ENCODE data around the gene MED26. TPM values are rescaled to one million over a fixed set of nuclear protein-coding genes. Genes with fewer than 3 reads are reported as not detected.
A peak's percentile ranks its signal among the peaks of the same experiment; 100 is the strongest.

The MED26 gene
- total and polyA plus RNA-seq, 2 of the 13 experiments (the other 11 are each of a cell fraction or from before 2014, with no cell fraction given), result 3.5 to 3.8 TPM

GRCh38 chr19:16621165-16621800 lies 6.7 kb downstream of the MED26 start:
- H2AFZ ChIP-seq (ENCODE audit: low read length), result no peak overlapping the region
- BruUV-seq (replicated peaks), result no TSS peak
- H3K4me3 ChIP-seq (replicated peaks in 1 of 3; ENCODE audit: insufficient read depth in 1 of 3, low read depth in 2 of 3, low read length in 3 of 3), result no peak overlapping the region
- peaks cover 37% of the 10 kb centered on the region for H3K4me1 ChIP-seq (ENCODE audit: insufficient read depth, low read length)
- H3K79me2 ChIP-seq (ENCODE audit: insufficient read depth, low read length), result peaks cover 100% of the 10 kb centered on the region
- TF ChIP-seq FOXO1 (CRISPR knock-in tag; IDR thresholded peaks at IDR 0.05), result no peak
- TF ChIP-seq ZSCAN31 (CRISPR knock-in tag; IDR thresholded peaks at IDR 0.05; ENCODE audit: low read depth), result no peak
- no peak for TF ChIP-seq ZNF333 (CRISPR knock-in tag; IDR thresholded peaks at IDR 0.05; ENCODE audit: borderline replicate concordance)
- 0 out of 2 replicates have a peak, but pooled peaks have one; percentile 40 for TF ChIP-seq ZNF768 (CRISPR knock-in tag; IDR thresholded peaks at IDR 0.05)
- no peak for TF ChIP-seq SMARCC2 (IDR thresholded peaks at IDR 0.05)
- no peak for TF ChIP-seq MXD4 (CRISPR knock-in tag; IDR thresholded peaks at IDR 0.05)
- TF ChIP-seq MTF2 (CRISPR knock-in tag; IDR thresholded peaks at IDR 0.05; ENCODE audit: borderline replicate concordance), result no peak
- peaks cover 4 to 25% of the 10 kb centered on the region in 2 experiments; a peak in 3 of 5 replicates for H3K36me3 ChIP-seq (replicated peaks in 1 of 2; ENCODE audit: control insufficient read depth in 1 of 2, insufficient read depth in 2 of 2, low read length in 2 of 2)
- no peaks in the 10 kb centered on the region for H3K9me3 ChIP-seq (ENCODE audit: low read length)
- no peak overlapping the region for H3K4me2 ChIP-seq (ENCODE audit: low read depth, low read length)
- H3K27me3 ChIP-seq (ENCODE audit: control insufficient read depth in 1 of 2, insufficient read depth in 2 of 2, low read length in 2 of 2), result no peaks in the 10 kb centered on the region
- POLR2A ChIA-PET, result no interaction called here
- no peak for DNase-seq (ENCODE audit: low spot score)
- no peak overlapping the region for H3K9ac ChIP-seq (ENCODE audit: insufficient read depth, low read depth, low read length)
- no peak overlapping the region for H3K27ac ChIP-seq (ENCODE audit: extremely low read length, insufficient read depth, low read length)
- FAIRE-seq, result no peak
- intact Hi-C loops (cut with micrococcal nuclease; ENCODE audit: unreplicated experiment), result no loop called here
- 100% methylated on average over 3 of the region's 7 CpGs for WGBS (ENCODE audit: low lambda C conversion rate)
- in situ Hi-C loops (cut with HindIII; ENCODE audit: extremely low pct_ligation_motif_present, low pct_unique_long_range_greater_than_20kb), result no loop called here
- peaks cover 14% of the 10 kb centered on the region for H4K20me1 ChIP-seq (ENCODE audit: insufficient read depth, low read length)
- no peak for ATAC-seq
- CTCF ChIA-PET (ENCODE audit: low intra/inter-chr PET ratio, low total read pairs), result no interaction called here

GRCh38 chr19:16620584-16620983 lies 7.4 kb downstream of the MED26 start:
- Histone ChIP-seq H3K4me1 (ENCODE audit: insufficient read depth, low read length) (peaks cover 30% of the 10 kb centered on the region), H4K20me1 (ENCODE audit: insufficient read depth, low read length) (peaks cover 12% of the 10 kb centered on the region), H3K9me3 (ENCODE audit: low read length) (no peaks in the 10 kb centered on the region), H3K27me3 (ENCODE audit: control insufficient read depth in 1 of 2, insufficient read depth in 2 of 2, low read length in 2 of 2) (no peaks in the 10 kb centered on the region), H3K4me3 (replicated peaks in 1 of 3; ENCODE audit: insufficient read depth in 1 of 3, low read depth in 2 of 3, low read length in 3 of 3) (no peak overlapping the region), H3K27ac (ENCODE audit: extremely low read length, insufficient read depth, low read length) (no peak overlapping the region), H2AFZ (ENCODE audit: low read length) (no peak overlapping the region), H3K79me2 (ENCODE audit: insufficient read depth, low read length) (peaks cover 100% of the 10 kb centered on the region), H3K36me3 (replicated peaks in 1 of 2; ENCODE audit: control insufficient read depth in 1 of 2, insufficient read depth in 2 of 2, low read length in 2 of 2) (peaks cover 4 to 25% of the 10 kb centered on the region in 2 experiments; a peak in 3 of 5 replicates), H3K9ac (ENCODE audit: insufficient read depth, low read depth, low read length) (no peak overlapping the region), H3K4me2 (ENCODE audit: low read depth, low read length) (no peak overlapping the region)
- POLR2A ChIA-PET, result no interaction called here
- no peak for DNase-seq (ENCODE audit: low spot score)
- BruUV-seq (replicated peaks), result no TSS peak
- intact Hi-C loops (cut with micrococcal nuclease; ENCODE audit: unreplicated experiment), result no loop called here
- in situ Hi-C loops (cut with HindIII; ENCODE audit: extremely low pct_ligation_motif_present, low pct_unique_long_range_greater_than_20kb), result no loop called here
- TF ChIP-seq RNF2 (conservative IDR thresholded peaks at IDR 0.05; ENCODE audit: low read depth), result no peak
- TF ChIP-seq MAFF (IDR thresholded peaks at IDR 0.05; ENCODE audit: low read depth, low read length), result 0 out of 2 replicates have a peak, but pooled peaks have one; percentile 26
- peak; percentile 50 to 70; a peak in 3 of 4 replicates for TF ChIP-seq MAFK (conservative IDR thresholded peaks at IDR 0.05 in 1 of 2, IDR thresholded peaks at IDR 0.05 in 1 of 2; ENCODE audit: low read length in 2 of 2)
- CTCF ChIA-PET (ENCODE audit: low intra/inter-chr PET ratio, low total read pairs), result no interaction called here
- 78% methylated on average over 3 of the region's 3 CpGs for WGBS (ENCODE audit: low lambda C conversion rate)
- ATAC-seq, result no peak
- no peak for FAIRE-seq
